GM03348 (cell line): ENCODE data around the gene ZDHHC7.
"Not testable (repeated sequence)": the region's sequence is repeated elsewhere in the genome, so short reads cannot be mapped to it uniquely, and the experiment has no call there.

ENCODE experiments used
- DNase-seq: peaks from one replicate; pipeline ENCODE4 v3.0.0; 2012; ENCODE audit warnings: low spot score

Gene ZDHHC7

GRCh38 chr16:84938616-84939015, 72.7 kb downstream of the ZDHHC7 start:
- not testable (repeated sequence) for DNase-seq

GRCh38 chr16:84937196-84938005, 73.9 kb downstream of the ZDHHC7 start:
- no peak for DNase-seq

GRCh38 chr16:84933774-84934631, 77.3 kb downstream of the ZDHHC7 start:
- DNase-seq: peak; percentile 81

GRCh38 chr16:84932681-84933080, 78.7 kb downstream of the ZDHHC7 start:
- DNase-seq: no peak

- DNase-seq: no peak
These were observed 79.8 kb downstream of the ZDHHC7 start for GRCh38 chr16:84931506-84931905.

- no peak for DNase-seq
These were observed 80.2 kb downstream of the ZDHHC7 start for GRCh38 chr16:84931107-84931494.

GRCh38 chr16:84930298-84931106, 80.8 kb downstream of the ZDHHC7 start:
- DNase-seq: no peak

- DNase-seq: no peak
These were observed 81.7 kb downstream of the ZDHHC7 start for GRCh38 chr16:84929421-84930297.

GRCh38 chr16:84928679-84929420, 82.5 kb downstream of the ZDHHC7 start:
- DNase-seq: peak; percentile 92

- no peak for DNase-seq
These were observed 83.4 kb downstream of the ZDHHC7 start for GRCh38 chr16:84927621-84928591.

GRCh38 chr16:84926462-84926861, 84.9 kb downstream of the ZDHHC7 start:
- DNase-seq: no peak

- DNase-seq: no peak
These were observed 85.5 kb downstream of the ZDHHC7 start for GRCh38 chr16:84925773-84926372.

- peak; percentile 80 for DNase-seq
These were observed 86.1 kb downstream of the ZDHHC7 start for GRCh38 chr16:84925092-84925772.

GRCh38 chr16:84924331-84925091, 86.8 kb downstream of the ZDHHC7 start:
- DNase-seq: no peak
